Lung (tissue), 12 donors: ENCODE measurements around the gene PRKCH. TPM values are rescaled to one million over a fixed set of nuclear protein-coding genes. Genes with fewer than 3 reads are reported as not detected.

ENCODE experiments used
- ATAC-seq: fragments of 200-7000 bp; cut with Tn5 transposase; one replicate; pipeline ENCODE4 v1.9.1; 2020; ENCODE audit warnings: moderate number of reproducible peaks; ENCODE audit not compliant: insufficient read depth, low FRiP score
- DNase-seq, 3 donors: peaks; one replicate each; pipeline ENCODE4 v3.0.0-alpha.2; 2013 to 2017
- H3K27ac ChIP-seq, 2 donors: one replicate each; pipeline ENCODE4 v1.5.1; 2013; ENCODE audit warnings: mild to moderate bottlenecking in 2 of 2, moderate library complexity in 2 of 2, control low read depth in 1 of 2, inconsistent platforms in 1 of 2, low read depth in 1 of 2, low read length in 1 of 2
- H3K27me3 ChIP-seq, 3 donors: one replicate each; pipeline ENCODE4 v1.5.1; 2013; ENCODE audit warnings: low read length in 2 of 3; ENCODE audit not compliant: control insufficient read depth in 3 of 3, insufficient read depth in 3 of 3
- H3K36me3 ChIP-seq, 4 donors: one replicate each; pipeline ENCODE4 v1.5.1; 2013; ENCODE audit warnings: low read length in 4 of 4, mild to moderate bottlenecking in 1 of 4, moderate library complexity in 1 of 4; ENCODE audit not compliant: control insufficient read depth in 4 of 4, insufficient read depth in 4 of 4
- H3K4me1 ChIP-seq, 5 donors: one replicate each; pipeline ENCODE4 v1.5.1; 2013; ENCODE audit warnings: low read length in 5 of 5, mild to moderate bottlenecking in 2 of 5, moderate library complexity in 1 of 5; ENCODE audit not compliant: control insufficient read depth in 5 of 5, insufficient read depth in 5 of 5
- H3K4me3 ChIP-seq: one replicate; pipeline ENCODE4 v1.5.1; 2013; ENCODE audit warnings: mild to moderate bottlenecking, control low read depth, moderate library complexity
- H3K9ac ChIP-seq, 2 donors: one replicate each; pipeline ENCODE4 v1.5.1; 2013; ENCODE audit warnings: low read length in 2 of 2, control low read depth in 1 of 2; ENCODE audit not compliant: insufficient read depth in 1 of 2
- H3K9me3 ChIP-seq, 4 donors: one replicate each; pipeline ENCODE4 v1.5.1; 2013; ENCODE audit warnings: low read length in 3 of 4, mild to moderate bottlenecking in 1 of 4, moderate library complexity in 1 of 4; ENCODE audit not compliant: control insufficient read depth in 4 of 4, insufficient read depth in 3 of 4
- WGBS, 2 donors: extraction: QIAGEN DNeasy Blood & Tissue Kit; methylation state at CpG; one replicate each; pipeline ENCODE4 v1.1.7; 2013; 5-methylcytosine and 5-hydroxymethylcytosine counted together
- polyA plus RNA-seq, 2 donors: library from polyadenylated mRNA; stranded (reverse); fragments of 200-250 nt; gene quantifications; one replicate each; pipeline ENCODE4 v1.2.1, GENCODE V29; 2013
- total RNA-seq, 2 donors: library from RNA; depleted of rRNA in 1 of 2; stranded (reverse); fragments of >200 nt in 1 of 2; gene quantifications; one replicate each; pipeline ENCODE4 v1.2.1, GENCODE V29; 2014 to 2021
- TF ChIP-seq, protein P1 (sequence below): IDR thresholded peaks from 2 replicates; pipeline ENCODE4 v1.5.1; 2012; ENCODE audit warnings: mild to moderate bottlenecking; ENCODE audit errors: control extremely low read depth, extremely low read depth
- donor health status: control.
- donor health status: control.
- donor health status: Bipolar disorder and iron deficiency.
- donor health status: healthy.
- donor health status: DM: yes; HTN: yes; CAD: no.

The PRKCH gene
- total and polyA plus RNA-seq, 4 donors: 12.9 to 126 (median 51.4) TPM

DNA sequence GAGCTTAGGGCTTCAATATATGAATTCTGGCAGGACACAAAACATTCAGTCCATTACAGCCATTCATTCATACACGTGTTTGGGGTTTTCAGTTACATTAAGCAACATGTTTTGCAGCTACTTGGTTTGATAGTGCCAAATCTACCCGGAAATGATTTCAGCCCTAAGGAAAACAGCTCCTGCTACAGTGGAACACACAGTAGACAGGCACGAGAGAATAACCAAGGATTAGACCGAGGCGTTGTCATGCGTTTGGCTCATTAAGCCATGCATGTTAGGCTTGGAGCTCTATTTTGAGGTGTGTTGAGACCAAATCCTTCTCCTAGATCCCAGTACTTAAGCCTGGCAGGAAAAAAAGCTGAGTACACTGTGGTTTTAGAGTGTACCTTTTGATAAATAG, 177.4 kb downstream of the PRKCH start:
- Histone ChIP-seq H3K9ac (no peak overlapping the region), H3K36me3 (peaks cover 0 to 5% (median 0%) of the 10 kb centered on the region in 4 donors), H3K9me3 (no peaks in the 10 kb centered on the region), H3K4me3 (no peak overlapping the region), H3K4me1 (peaks cover 0 to 12% (median 7%) of the 10 kb centered on the region in 5 donors), H3K27ac (peak overlapping the region in 1 of 2 donors; percentile 73), H3K27me3 (no peaks in the 10 kb centered on the region)
- TF ChIP-seq, protein P1, sequence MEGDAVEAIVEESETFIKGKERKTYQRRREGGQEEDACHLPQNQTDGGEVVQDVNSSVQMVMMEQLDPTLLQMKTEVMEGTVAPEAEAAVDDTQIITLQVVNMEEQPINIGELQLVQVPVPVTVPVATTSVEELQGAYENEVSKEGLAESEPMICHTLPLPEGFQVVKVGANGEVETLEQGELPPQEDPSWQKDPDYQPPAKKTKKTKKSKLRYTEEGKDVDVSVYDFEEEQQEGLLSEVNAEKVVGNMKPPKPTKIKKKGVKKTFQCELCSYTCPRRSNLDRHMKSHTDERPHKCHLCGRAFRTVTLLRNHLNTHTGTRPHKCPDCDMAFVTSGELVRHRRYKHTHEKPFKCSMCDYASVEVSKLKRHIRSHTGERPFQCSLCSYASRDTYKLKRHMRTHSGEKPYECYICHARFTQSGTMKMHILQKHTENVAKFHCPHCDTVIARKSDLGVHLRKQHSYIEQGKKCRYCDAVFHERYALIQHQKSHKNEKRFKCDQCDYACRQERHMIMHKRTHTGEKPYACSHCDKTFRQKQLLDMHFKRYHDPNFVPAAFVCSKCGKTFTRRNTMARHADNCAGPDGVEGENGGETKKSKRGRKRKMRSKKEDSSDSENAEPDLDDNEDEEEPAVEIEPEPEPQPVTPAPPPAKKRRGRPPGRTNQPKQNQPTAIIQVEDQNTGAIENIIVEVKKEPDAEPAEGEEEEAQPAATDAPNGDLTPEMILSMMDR: no peak
- WGBS, 2 donors: 28 to 31% methylated on average over 6 of the region's 6 CpGs
- DNase-seq (peak in 2 of 3 donors; percentile 54 to 79), ATAC-seq (peak; percentile 50)

DNA sequence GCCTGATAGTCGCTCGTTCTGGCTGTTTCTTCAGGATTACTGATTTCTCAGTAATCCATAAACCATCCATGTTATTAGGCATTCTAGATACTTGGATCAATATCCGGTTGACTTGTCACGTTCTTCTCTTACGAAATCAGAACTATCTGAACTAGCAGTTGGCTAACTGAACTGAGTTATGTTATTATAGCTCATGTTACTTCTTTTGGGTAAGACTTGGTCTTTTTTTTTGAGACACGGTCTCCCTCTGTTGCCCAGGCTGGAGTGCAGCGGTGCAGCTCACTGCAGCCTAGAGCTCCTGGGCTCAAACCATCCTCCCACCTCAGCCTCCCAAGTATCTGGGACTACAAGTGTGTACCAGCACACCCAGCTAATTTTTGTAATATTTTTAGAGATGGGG, 178.6 kb downstream of the PRKCH start:
- ATAC-seq (no peak), DNase-seq (no peak)
- no peaks in the 10 kb centered on the region for H3K9me3 ChIP-seq
- no peaks in the 10 kb centered on the region for H3K27me3 ChIP-seq
- H3K27ac ChIP-seq: no peak overlapping the region
- 54 to 81% methylated on average over 7 of the region's 7 CpGs for WGBS, 2 donors
- H3K4me3 ChIP-seq: no peak overlapping the region
- H3K4me1 ChIP-seq: peaks cover 0 to 12% (median 7%) of the 10 kb centered on the region in 5 donors
- no peak overlapping the region for H3K9ac ChIP-seq
- TF ChIP-seq, protein P1: no peak
- H3K36me3 ChIP-seq: peaks cover 0 to 3% (median 0%) of the 10 kb centered on the region in 4 donors

DNA sequence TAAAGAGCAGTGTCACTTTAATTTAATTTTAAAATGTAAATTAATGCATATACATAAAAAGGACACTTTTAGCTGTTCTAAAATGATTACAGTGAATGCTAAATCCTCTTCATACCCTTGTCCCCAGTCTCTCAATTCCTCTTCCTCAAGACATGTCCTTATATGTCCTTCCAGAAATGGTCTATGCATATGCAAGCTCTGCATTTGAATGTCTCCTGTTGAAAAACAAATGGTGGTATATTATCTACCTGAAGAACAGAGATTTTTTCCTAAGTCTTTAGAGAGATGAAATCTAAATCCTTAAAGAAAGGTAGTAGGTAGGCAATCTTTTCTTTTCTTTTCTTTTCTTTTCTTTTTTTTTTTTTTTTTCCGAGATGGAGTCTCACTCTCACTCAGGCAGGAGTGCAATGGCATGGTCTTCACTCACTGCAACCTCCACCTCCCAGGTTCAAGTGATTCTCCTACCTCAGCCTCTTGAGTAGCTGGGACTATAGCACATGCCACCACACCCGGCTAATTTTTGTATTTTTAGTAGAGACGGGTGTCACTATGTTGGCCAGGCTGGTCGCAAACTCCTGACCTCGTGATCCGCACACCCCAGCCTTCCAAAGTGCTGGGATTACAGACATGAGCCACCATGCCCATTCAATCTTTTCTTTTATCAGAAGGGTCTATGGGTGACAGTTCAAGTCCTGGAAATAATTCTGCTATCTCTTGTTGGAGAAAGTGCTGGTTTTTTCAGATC, 180.5 kb downstream of the PRKCH start:
- ATAC-seq: no peak
- no peaks in the 10 kb centered on the region for H3K9me3 ChIP-seq
- TF ChIP-seq, protein P1: no peak
- no peaks in the 10 kb centered on the region for H3K27me3 ChIP-seq
- no peak overlapping the region for H3K4me3 ChIP-seq
- no peak for DNase-seq
- H3K9ac ChIP-seq: no peak overlapping the region
- H3K4me1 ChIP-seq: peaks cover 0 to 12% (median 7%) of the 10 kb centered on the region in 5 donors
- no peaks in the 10 kb centered on the region for H3K36me3 ChIP-seq
- 92 to 94% methylated on average over 6 of the region's 6 CpGs for WGBS, 2 donors
- no peak overlapping the region for H3K27ac ChIP-seq
